GM19099 (cell line): ENCODE data around the gene POLA1.

ENCODE experiments used
- POLR2A ChIP-seq: IDR thresholded peaks from 3 replicates; pipeline ENCODE4 v1.6.1; 2011; ENCODE audit warnings: low read depth; ENCODE audit not compliant: insufficient read length; ENCODE audit errors: extremely low read depth

Gene POLA1

GRCh38 chrX:24876530-24877287 is 183.0 kb downstream of the POLA1 start:
- no peak for TF ChIP-seq POLR2A

GRCh38 chrX:24877288-24877664 is 183.6 kb downstream of the POLA1 start:
- no peak for TF ChIP-seq POLR2A

DNA sequence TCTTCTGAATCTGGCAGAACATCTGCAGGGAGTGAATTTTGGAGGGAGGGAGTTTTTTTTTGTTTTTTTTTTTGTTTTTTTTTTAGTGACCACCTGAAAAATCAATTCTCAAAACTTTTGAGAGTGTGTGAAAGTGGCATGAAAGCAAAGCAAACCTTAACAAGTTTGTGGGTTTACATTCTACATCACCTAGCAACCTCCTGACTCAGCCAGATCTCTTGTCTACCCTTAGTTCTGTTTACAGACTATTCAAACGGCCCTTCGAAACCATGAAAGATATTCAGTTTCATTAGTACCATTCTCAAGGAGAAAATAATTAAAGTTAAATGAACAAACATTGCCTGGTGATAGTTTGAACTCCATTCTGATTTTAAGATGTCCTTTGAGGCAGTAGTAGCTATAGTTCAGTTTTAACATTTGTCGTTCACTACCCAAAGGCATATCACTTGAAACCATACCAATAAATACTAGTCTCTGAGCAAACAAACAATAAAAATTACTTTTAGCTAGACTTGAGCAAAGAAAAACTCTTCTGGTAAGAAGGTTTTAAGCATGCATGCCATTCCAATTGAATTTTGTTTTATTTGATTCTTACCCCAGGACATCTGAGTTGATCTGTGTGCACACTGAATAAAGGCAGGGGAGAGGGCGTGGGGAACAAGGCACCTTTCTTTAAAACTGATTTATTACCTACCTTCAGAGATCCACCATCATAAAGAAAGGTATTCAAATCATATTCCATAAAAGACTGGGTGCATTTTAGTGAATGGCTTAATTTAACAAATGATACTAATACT is 184.3 kb downstream of the POLA1 start:
- no peak for TF ChIP-seq POLR2A

GRCh38 chrX:24879679-24880078 is 186.0 kb downstream of the POLA1 start:
- no peak for TF ChIP-seq POLR2A

GRCh38 chrX:24886916-24887315 is 193.2 kb downstream of the POLA1 start:
- no peak for TF ChIP-seq POLR2A

GRCh38 chrX:24890677-24891076 is 197.0 kb downstream of the POLA1 start:
- no peak for TF ChIP-seq POLR2A

DNA sequence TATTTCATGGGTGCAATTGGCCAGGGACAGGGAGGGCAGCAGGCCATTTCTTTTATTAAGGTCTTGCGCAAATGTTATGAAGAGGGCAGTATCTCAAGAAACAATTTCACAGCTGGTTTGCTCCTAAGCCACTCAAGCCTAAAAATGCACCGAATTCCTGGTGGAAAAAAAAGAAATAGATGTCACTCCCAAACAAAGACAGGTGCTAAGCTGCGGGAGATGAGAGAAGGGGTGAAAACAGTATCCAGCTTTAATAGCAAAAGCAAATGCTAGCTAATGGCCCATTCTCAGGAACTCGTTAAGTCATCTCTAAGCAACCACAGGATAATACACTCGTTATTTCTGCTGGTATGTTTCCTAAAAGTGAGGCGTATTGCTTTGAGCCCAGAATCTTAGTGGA is 205.7 kb downstream of the POLA1 start:
- no peak for TF ChIP-seq POLR2A

- TF ChIP-seq POLR2A: no peak
These were observed 206.5 kb downstream of the POLA1 start for GRCh38 chrX:24900234-24900633.

DNA sequence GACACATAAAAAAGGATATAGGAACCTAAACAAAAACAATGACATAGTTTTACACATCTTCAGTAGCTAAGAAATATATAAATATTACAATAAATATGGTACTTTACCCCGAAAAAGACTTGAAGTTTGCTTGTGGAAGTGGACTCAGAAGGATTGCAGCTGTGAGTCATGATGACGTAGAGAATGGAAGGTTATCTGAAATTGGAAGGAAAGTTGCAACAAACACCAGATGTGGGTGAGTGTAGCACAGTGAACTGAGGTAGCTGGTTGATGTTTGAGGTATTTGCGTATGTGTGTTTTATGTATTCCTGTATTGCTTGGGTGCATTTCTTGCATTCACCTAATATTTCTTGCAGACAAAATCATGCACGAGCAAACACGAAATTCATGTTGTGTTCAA is 209.1 kb downstream of the POLA1 start:
- TF ChIP-seq POLR2A: no peak

GRCh38 chrX:24918715-24919114 is 225.0 kb downstream of the POLA1 start:
- TF ChIP-seq POLR2A: no peak

GRCh38 chrX:24920769-24921168 is 227.1 kb downstream of the POLA1 start:
- no peak for TF ChIP-seq POLR2A

GRCh38 chrX:24925430-24925829 is 231.7 kb downstream of the POLA1 start:
- TF ChIP-seq POLR2A: no peak

DNA sequence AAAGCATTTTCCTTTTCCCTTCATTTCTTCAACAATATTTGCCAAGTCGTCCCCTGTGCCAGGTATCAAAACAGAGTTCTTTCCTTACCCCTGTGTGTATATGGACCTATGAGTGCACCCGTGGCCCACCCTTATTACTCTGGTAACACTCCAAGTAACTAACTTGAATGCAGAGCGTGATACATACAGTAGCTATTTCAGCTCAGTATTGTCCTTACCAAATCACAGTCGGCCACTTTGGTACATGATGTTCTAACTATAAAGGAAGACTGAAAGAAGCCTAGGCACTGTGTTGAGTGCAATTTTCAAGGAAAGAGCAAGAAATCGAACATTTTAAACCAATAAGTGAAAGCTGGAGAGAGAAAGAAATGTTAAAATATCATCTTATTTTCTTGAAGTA is 233.7 kb downstream of the POLA1 start:
- TF ChIP-seq POLR2A: no peak

DNA sequence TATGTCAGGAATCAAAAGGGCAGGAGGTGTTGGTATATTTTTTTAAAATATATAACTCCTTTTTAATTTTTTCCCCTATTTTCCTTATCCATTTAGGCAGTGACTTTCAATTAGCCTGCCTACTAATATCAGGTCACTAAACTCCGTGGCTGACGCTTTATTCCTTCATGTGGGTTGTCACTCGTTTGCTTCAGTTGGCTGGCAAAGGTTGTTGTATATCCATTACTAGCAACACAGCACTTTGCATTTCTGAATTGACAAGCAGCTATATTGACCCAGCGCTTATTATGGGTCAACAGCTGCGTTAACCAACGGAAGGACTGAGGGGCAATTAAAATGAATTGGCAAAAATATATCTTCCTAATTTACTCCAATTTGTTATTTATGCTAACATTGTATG is 234.4 kb downstream of the POLA1 start:
- no peak for TF ChIP-seq POLR2A

DNA sequence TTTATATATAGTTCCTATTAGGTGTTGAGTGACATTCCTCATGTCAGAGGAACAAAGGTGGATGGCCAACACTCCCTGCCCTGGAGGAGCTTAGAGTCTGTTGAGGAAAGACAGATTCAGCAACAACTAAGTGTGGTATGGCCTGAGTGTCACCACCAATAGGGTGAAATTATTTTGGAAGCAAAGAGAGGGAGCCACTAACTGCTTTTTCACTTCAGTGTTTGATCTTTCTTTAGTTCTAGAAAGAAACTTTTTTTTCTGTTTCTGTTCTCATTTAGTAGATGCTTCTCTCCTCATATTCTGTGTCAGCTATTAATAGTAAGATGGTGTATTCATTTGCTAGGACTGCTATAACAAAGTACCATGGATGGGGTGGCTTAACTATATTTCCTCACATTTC is 240.6 kb downstream of the POLA1 start:
- no peak for TF ChIP-seq POLR2A

- TF ChIP-seq POLR2A: no peak
These were observed 251.3 kb downstream of the POLA1 start for GRCh38 chrX:24945009-24945408.
